GM12878 (cell line): ENCODE measurements around the gene ATXN1. TPM values are rescaled to one million over a fixed set of nuclear protein-coding genes. Genes with fewer than 3 reads are reported as not detected.

ENCODE experiments used
- ATAC-seq: fragments of 200-7000 bp; cut with Tn5 transposase; 3 replicates; pipeline ENCODE4 v1.9.1; 2020; ENCODE audit warnings: mild to moderate bottlenecking, moderate library complexity
- BruUV-seq: library from RNA; stranded (reverse); fragments of 400-500 nt; replicated peaks from 2 replicates; lab custom pipeline; 2021; lab: Mats Ljungman, UMichigan
- CTCF ChIA-PET: fragments of 300-600 bp; sonication (Branson Sonifier 250); formaldehyde crosslinking; extraction: SDS; loops from one replicate; lab custom pipeline; 2021; ENCODE audit warnings: inconsistent platforms; lab: Yijun Ruan, JAX
- POLR2A ChIA-PET: fragments of 350-600 bp; formaldehyde crosslinking; extraction: SDS; loops from one replicate; lab custom pipeline; 2021; ENCODE audit warnings: inconsistent platforms; lab: Charles Lee
- RAD21 ChIA-PET: fragments of 300-600 bp; sonication (Branson Sonifier 250); formaldehyde crosslinking; loops from one replicate; lab custom pipeline; 2023; ENCODE audit warnings: antibody characterized with exemption; ENCODE audit not compliant: unreplicated experiment; lab: Charles Lee
- SMC1A ChIA-PET: fragments of 300-600 bp; sonication (Branson Sonifier 250); formaldehyde crosslinking; loops from one replicate; lab custom pipeline; 2023; ENCODE audit not compliant: unreplicated experiment, uncharacterized antibody; lab: Charles Lee
- DNase-seq: peaks from one replicate; pipeline ENCODE4 v3.0.0-alpha.2; 2011; ENCODE audit warnings: low read depth, low spot score
- FAIRE-seq: peaks from 3 replicates; lab custom pipeline; 2011; peaks lifted over from hg19 to GRCh38; lab: Jason Lieb, UNC
- H2AFZ ChIP-seq: 2 replicates; pipeline ENCODE4 v1.6.0; 2011; ENCODE audit warnings: low read depth, low read length, control low read depth; ENCODE audit not compliant: control insufficient read depth
- H3K27ac ChIP-seq: 2 replicates; pipeline ENCODE4 v1.5.1; 2011; ENCODE audit warnings: control low read depth; ENCODE audit not compliant: control insufficient read depth, insufficient read depth
- H3K27me3 ChIP-seq, 2 experiments: replicated peaks in 1 of 2; 2 replicates each; pipeline versions ENCODE4 v1.6.0 to v1.6.1; 2011; ENCODE audit warnings: low read length in 1 of 2; ENCODE audit not compliant: control insufficient read depth in 2 of 2, insufficient read depth in 2 of 2
- H3K36me3 ChIP-seq, 2 experiments: 2 replicates each; pipeline ENCODE4 v1.5.1; 2011; ENCODE audit warnings: low read length in 1 of 2; ENCODE audit not compliant: control insufficient read depth in 2 of 2, insufficient read depth in 2 of 2
- H3K4me1 ChIP-seq: 2 replicates; pipeline ENCODE4 v1.6.1; 2011; ENCODE audit warnings: mild to moderate bottlenecking, low read length, moderate library complexity, mixed read lengths; ENCODE audit not compliant: control insufficient read depth, insufficient read depth
- H3K4me2 ChIP-seq: 2 replicates; pipeline ENCODE4 v1.6.0; 2011; ENCODE audit warnings: control low read depth; ENCODE audit not compliant: control insufficient read depth, insufficient read depth
- H3K4me3 ChIP-seq: fragments of 200-600 bp; sonication (generic); 2 replicates; pipeline ENCODE4 v1.5.1; 2016
- H3K79me2 ChIP-seq: 2 replicates; pipeline ENCODE4 v1.6.0; 2011; ENCODE audit warnings: low read length; ENCODE audit not compliant: control insufficient read depth, insufficient read depth
- H3K9ac ChIP-seq: 2 replicates; pipeline ENCODE4 v1.8.0; 2011; ENCODE audit warnings: low read length, control low read depth, mixed read lengths; ENCODE audit not compliant: control insufficient read depth, insufficient read depth
- H3K9me3 ChIP-seq: replicated peaks from 3 replicates; pipeline ENCODE4 v1.5.1; 2011; ENCODE audit warnings: mild to moderate bottlenecking, low read length; ENCODE audit not compliant: control insufficient read depth, insufficient read depth
- H4K20me1 ChIP-seq: 2 replicates; pipeline ENCODE4 v1.6.0; 2011; ENCODE audit not compliant: control insufficient read depth, insufficient read depth
- BCL11A ChIP-seq: IDR thresholded peaks from 2 replicates; pipeline ENCODE4 v1.6.1; 2011; ENCODE audit warnings: low read depth, low read length
- EZH2 ChIP-seq: IDR thresholded peaks from 2 replicates; pipeline ENCODE4 v1.6.1; 2012; ENCODE audit warnings: low read depth, mild to moderate bottlenecking, control low read depth, inconsistent platforms, low read length, borderline replicate concordance; ENCODE audit not compliant: control insufficient read depth
- FOXM1 ChIP-seq: IDR thresholded peaks from 2 replicates; pipeline ENCODE4 v1.6.1; 2012; ENCODE audit warnings: low read depth, mild to moderate bottlenecking, inconsistent platforms, low read length, moderate library complexity
- IKZF1 ChIP-seq: fragments of 450-650 bp; conservative IDR thresholded peaks from 2 replicates; pipeline ENCODE4 v1.6.1; 2017; ENCODE audit warnings: antibody characterized with exemption, mild to moderate bottlenecking
- JUND ChIP-seq: IDR thresholded peaks from 2 replicates; pipeline ENCODE4 v1.6.1; 2012; ENCODE audit warnings: low read depth, mild to moderate bottlenecking, low read length, improper control_type of control experiment, moderate library complexity
- KDM1A ChIP-seq: fragments of 200-600 bp; sonication (generic); IDR thresholded peaks from 2 replicates; pipeline ENCODE4 v1.6.1; 2016; ENCODE audit warnings: borderline replicate concordance
- POLR2AphosphoS2 ChIP-seq: IDR thresholded peaks from 2 replicates; pipeline ENCODE4 v1.6.1; 2011; ENCODE audit warnings: low read depth, mild to moderate bottlenecking, low read length, improper control_type of control experiment, moderate library complexity
- POU2F2 ChIP-seq: IDR thresholded peaks from 3 replicates; pipeline ENCODE4 v1.6.1; 2011; ENCODE audit warnings: low read depth, mild to moderate bottlenecking, low read length, borderline replicate concordance
- SRF ChIP-seq, 2 experiments: IDR thresholded peaks; 2 replicates each; pipeline ENCODE4 v1.6.1; 2011; ENCODE audit warnings: low read depth in 2 of 2, low read length in 2 of 2, mild to moderate bottlenecking in 1 of 2, moderate library complexity in 1 of 2
- TCF12 ChIP-seq: IDR thresholded peaks from 2 replicates; pipeline ENCODE4 v1.6.1; 2011; ENCODE audit warnings: low read depth, mild to moderate bottlenecking, low read length
- WRNIP1 ChIP-seq: IDR thresholded peaks from 2 replicates; pipeline ENCODE4 v1.6.1; 2011; ENCODE audit warnings: low read depth, low read length, improper control_type of control experiment, borderline replicate concordance
- ZBTB33 ChIP-seq: fragments of 450-650 bp; IDR thresholded peaks from 2 replicates; pipeline ENCODE4 v1.6.1; 2017; ENCODE audit warnings: mild to moderate bottlenecking
- ZBTB4 ChIP-seq: fragments of 450-650 bp; formaldehyde crosslinking; IDR thresholded peaks from 2 replicates; pipeline ENCODE4 v1.4.0; 2022; ENCODE audit warnings: mild to moderate bottlenecking, moderate library complexity
- WGBS: methylation state at CpG from one replicate; pipeline ENCODE4 v1.1.6; 2016; ENCODE audit warnings: low lambda C conversion rate; ENCODE audit not compliant: insufficient replicate concordance, insufficient coverage; ENCODE audit errors: missing lambda C conversion rate; 5-methylcytosine and 5-hydroxymethylcytosine counted together
- in situ Hi-C: fragments of 300-500 bp; cut with MboI; formaldehyde crosslinking; loops from 9 replicates; pipeline ENCODE4 v1.14.3; 2018; ENCODE audit warnings: mixed read lengths
- intact Hi-C: fragments of 100-400 bp; cut with micrococcal nuclease; formaldehyde crosslinking; loops from one replicate; pipeline ENCODE4 v1.14.2; 2022; ENCODE audit not compliant: unreplicated experiment
- polyA plus RNA-seq, 11 experiments: library from polyadenylated mRNA; depleted of rRNA in 4 of 11; unstranded in 6 of 11; stranded (reverse) in 5 of 11; fragments of >200 nt; fragmentation: Nextera tagmentation in 4 of 11; fragmentation: Illumina TruSeq in 1 of 11; extraction: Ambion mirVana in 4 of 11; extraction: Trizol in 1 of 11; gene quantifications; 1 replicate in 1 of 11; 2 replicates in 10 of 11; pipeline versions ENCODE4 v1.2.1 to v1.2.3, GENCODE V29; 2011 to 2016; ENCODE audit warnings: inconsistent platforms in 2 of 11, missing spikeins in 2 of 11, low read depth in 1 of 11
- total RNA-seq, 4 experiments: library from RNA; depleted of rRNA in 3 of 4; stranded (reverse); fragments of >200 nt in 3 of 4; fragmentation: Illumina TruSeq in 1 of 4; extraction: Trizol in 1 of 4; gene quantifications; 2 replicates each; pipeline versions ENCODE4 v1.2.1 to v1.2.3, GENCODE V29; 2013 to 2021
- TF ChIP-seq, protein P1 (sequence below): IDR thresholded peaks from 2 replicates; pipeline ENCODE4 v1.6.1; 2012; ENCODE audit warnings: mild to moderate bottlenecking, low read depth, low read length

The ATXN1 gene
- total and polyA plus RNA-seq, 10 of the 15 experiments (the other 5 are each of a cell fraction or from before 2014, with no cell fraction given): 12.2 to 51.2 (median 20.5) TPM

GRCh38 chr6:16773362-16773761, 12.1 kb upstream of the ATXN1 start:
- H2AFZ ChIP-seq: no peak overlapping the region
- SMC1A ChIA-PET: interaction anchor here (1.3 to 3.7 kb wide), 5 partner anchors 9 to 472 kb away, joined by 5 to 27 read pairs (median 5); no protein-coding TSS in a partner anchor
- BruUV-seq: no TSS peak
- no peak overlapping the region for H3K4me3 ChIP-seq
- H3K4me2 ChIP-seq: no peak overlapping the region
- no peaks in the 10 kb centered on the region; the same call in 1 of the 2 replicates for H3K4me1 ChIP-seq
- RAD21 ChIA-PET: interaction anchor here (0.6 to 1.2 kb wide), 4 partner anchors 10 to 489 kb away, joined by 3 to 4 read pairs (median 4); no protein-coding TSS in a partner anchor
- no peak overlapping the region for H3K27ac ChIP-seq
- no peaks in the 10 kb centered on the region for H4K20me1 ChIP-seq
- 63% methylated on average over 2 of the region's 2 CpGs for WGBS
- in situ Hi-C loops (loop anchor here (10.0 kb wide), 1 partner anchor 191 kb away; no protein-coding TSS in a partner anchor), intact Hi-C loops (no loop called here)
- H3K36me3 ChIP-seq: no peaks in the 10 kb centered on the region
- no peaks in the 10 kb centered on the region; the same call in 2 of the 3 replicates for H3K9me3 ChIP-seq
- POLR2A ChIA-PET: interaction anchor here (0.6 to 0.7 kb wide), 3 partner anchors 41 to 173 kb away, joined by 3 to 5 read pairs (median 3); no protein-coding TSS in a partner anchor
- H3K9ac ChIP-seq: no peak overlapping the region
- CTCF ChIA-PET: interaction anchor here (0.7 to 6.2 kb wide), 14 partner anchors 8 to 487 kb away, joined by 3 to 51 read pairs (median 5); partner anchors contain the start of gene ATXN1
- ATAC-seq (no peak), DNase-seq (no peak), FAIRE-seq (no peak)
- H3K79me2 ChIP-seq: no peaks in the 10 kb centered on the region
- no peaks in the 10 kb centered on the region for H3K27me3 ChIP-seq
- TF ChIP-seq BCL11A: no peak
- no peak for TF ChIP-seq EZH2
- TF ChIP-seq ZBTB4 (CRISPR knock-in tag): no peak
- TF ChIP-seq KDM1A: no peak
- TF ChIP-seq IKZF1: no peak
- TF ChIP-seq ZBTB33: no peak
- no peak for TF ChIP-seq SRF (IDR thresholded peaks at IDR 0.05; ENCODE audit: low read depth in 2 of 2, low read length in 2 of 2)
- no peak for TF ChIP-seq POU2F2
- TF ChIP-seq JUND: no peak
- TF ChIP-seq POLR2AphosphoS2: no peak
- no peak for TF ChIP-seq FOXM1
- TF ChIP-seq, protein P1, sequence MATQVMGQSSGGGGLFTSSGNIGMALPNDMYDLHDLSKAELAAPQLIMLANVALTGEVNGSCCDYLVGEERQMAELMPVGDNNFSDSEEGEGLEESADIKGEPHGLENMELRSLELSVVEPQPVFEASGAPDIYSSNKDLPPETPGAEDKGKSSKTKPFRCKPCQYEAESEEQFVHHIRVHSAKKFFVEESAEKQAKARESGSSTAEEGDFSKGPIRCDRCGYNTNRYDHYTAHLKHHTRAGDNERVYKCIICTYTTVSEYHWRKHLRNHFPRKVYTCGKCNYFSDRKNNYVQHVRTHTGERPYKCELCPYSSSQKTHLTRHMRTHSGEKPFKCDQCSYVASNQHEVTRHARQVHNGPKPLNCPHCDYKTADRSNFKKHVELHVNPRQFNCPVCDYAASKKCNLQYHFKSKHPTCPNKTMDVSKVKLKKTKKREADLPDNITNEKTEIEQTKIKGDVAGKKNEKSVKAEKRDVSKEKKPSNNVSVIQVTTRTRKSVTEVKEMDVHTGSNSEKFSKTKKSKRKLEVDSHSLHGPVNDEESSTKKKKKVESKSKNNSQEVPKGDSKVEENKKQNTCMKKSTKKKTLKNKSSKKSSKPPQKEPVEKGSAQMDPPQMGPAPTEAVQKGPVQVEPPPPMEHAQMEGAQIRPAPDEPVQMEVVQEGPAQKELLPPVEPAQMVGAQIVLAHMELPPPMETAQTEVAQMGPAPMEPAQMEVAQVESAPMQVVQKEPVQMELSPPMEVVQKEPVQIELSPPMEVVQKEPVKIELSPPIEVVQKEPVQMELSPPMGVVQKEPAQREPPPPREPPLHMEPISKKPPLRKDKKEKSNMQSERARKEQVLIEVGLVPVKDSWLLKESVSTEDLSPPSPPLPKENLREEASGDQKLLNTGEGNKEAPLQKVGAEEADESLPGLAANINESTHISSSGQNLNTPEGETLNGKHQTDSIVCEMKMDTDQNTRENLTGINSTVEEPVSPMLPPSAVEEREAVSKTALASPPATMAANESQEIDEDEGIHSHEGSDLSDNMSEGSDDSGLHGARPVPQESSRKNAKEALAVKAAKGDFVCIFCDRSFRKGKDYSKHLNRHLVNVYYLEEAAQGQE: no peak
- TF ChIP-seq TCF12: no peak
- no peak for TF ChIP-seq WRNIP1
